T-helper 1 cell treated with Interleukin-12 subunit alpha and Interleukin-12 subunit beta and Interleukin-4 antibody, amounts not matched to agents 30 μg/mL and 1 μg/mL, for 36 hours (primary cell): ENCODE results near the gene PPP2R5B.

ENCODE experiments used
- H3K27ac Mint-ChIP-seq: one replicate; pipeline ENCODE4 v1.8.0; 2021; ENCODE audit warnings: mild to moderate bottlenecking, mixed read lengths
- H3K27me3 Mint-ChIP-seq: one replicate; pipeline ENCODE4 v1.8.0; 2021; ENCODE audit warnings: low read depth, mixed read lengths
- H3K36me3 Mint-ChIP-seq: one replicate; pipeline ENCODE4 v1.8.0; 2021; ENCODE audit warnings: low read depth, mixed read lengths
- H3K4me1 Mint-ChIP-seq: one replicate; pipeline ENCODE4 v1.8.0; 2021; ENCODE audit warnings: low read depth, mixed read lengths
- H3K4me3 Mint-ChIP-seq: one replicate; pipeline ENCODE4 v1.8.0; 2021; ENCODE audit warnings: mild to moderate bottlenecking, moderate library complexity, mixed read lengths
- H3K9me3 Mint-ChIP-seq: one replicate; pipeline ENCODE4 v1.8.0; 2021; ENCODE audit warnings: mixed read lengths

The PPP2R5B gene

DNA sequence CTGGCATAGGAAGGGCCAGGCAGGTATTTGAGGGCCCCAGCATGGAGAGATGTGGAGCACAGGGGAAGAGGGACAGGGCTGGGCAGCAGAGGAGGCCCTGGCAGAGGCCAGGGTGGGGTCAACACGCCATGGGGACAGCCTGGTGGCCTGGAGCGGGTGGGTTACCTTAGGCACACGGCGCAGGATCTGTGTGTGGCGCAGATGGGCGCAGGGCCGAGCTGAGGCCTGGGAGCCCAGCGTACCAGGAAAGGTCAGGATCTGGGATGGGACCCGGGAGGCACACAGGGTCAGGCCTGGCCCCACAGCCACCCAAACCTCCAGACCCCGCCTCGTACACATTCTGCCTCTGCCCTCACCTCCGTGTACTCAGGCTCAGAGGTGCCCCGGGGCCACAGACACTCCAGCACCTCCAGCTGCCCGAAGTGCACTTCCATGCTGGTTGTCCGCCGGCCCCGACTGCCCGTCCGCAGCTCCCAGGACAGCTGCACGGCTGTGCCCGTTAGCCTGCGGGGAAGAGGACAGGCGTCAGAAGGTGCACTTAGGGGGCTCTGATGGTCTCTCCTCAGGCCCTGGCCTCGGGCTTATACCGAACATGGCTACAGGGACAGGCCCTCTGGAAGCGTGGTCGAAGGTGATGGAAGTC lies 13.9 kb upstream of the PPP2R5B start:
- peaks cover 24% of the 10 kb centered on the region for H3K36me3 Mint-ChIP-seq
- no peak overlapping the region for H3K4me3 Mint-ChIP-seq
- H3K9me3 Mint-ChIP-seq = no peaks in the 10 kb centered on the region
- H3K27me3 Mint-ChIP-seq = no peaks in the 10 kb centered on the region
- H3K4me1 Mint-ChIP-seq = peaks cover 2% of the 10 kb centered on the region
- no peak overlapping the region for H3K27ac Mint-ChIP-seq

GRCh38 chr11:64911142-64911541 lies 13.3 kb upstream of the PPP2R5B start:
- no peaks in the 10 kb centered on the region for H3K9me3 Mint-ChIP-seq
- no peak overlapping the region for H3K4me3 Mint-ChIP-seq
- H3K4me1 Mint-ChIP-seq = peaks cover 6% of the 10 kb centered on the region
- H3K27ac Mint-ChIP-seq = no peak overlapping the region
- H3K27me3 Mint-ChIP-seq = no peaks in the 10 kb centered on the region
- H3K36me3 Mint-ChIP-seq = peaks cover 23% of the 10 kb centered on the region

DNA sequence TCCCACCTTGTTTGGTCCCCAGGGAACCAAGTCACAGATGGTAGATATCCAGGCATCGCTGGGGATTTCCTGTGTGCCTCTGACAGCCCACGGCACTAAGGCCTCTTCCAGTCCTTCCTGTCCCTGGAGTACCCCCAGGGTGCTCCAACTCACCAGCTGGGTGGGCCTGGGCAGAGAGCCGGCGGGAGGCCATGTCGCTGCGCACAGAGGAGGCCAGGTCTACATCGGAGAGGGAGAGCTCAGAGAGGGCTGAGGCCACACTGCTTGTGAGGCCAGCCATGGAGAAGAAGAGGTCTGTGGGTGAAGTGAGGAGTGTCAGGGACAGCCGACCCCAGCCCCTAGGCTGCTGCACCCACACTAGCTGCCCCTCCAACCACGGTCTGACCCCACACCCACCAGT lies 12.8 kb upstream of the PPP2R5B start:
- Mint-ChIP-seq H3K9me3 (no peaks in the 10 kb centered on the region), H3K27me3 (no peaks in the 10 kb centered on the region), H3K36me3 (peaks cover 23% of the 10 kb centered on the region), H3K27ac (no peak overlapping the region), H3K4me3 (no peak overlapping the region), H3K4me1 (peaks cover 11% of the 10 kb centered on the region)

GRCh38 chr11:64913171-64913727 lies 11.2 kb upstream of the PPP2R5B start:
- peaks cover 16% of the 10 kb centered on the region for H3K4me1 Mint-ChIP-seq
- no peaks in the 10 kb centered on the region for H3K27me3 Mint-ChIP-seq
- no peaks in the 10 kb centered on the region for H3K9me3 Mint-ChIP-seq
- H3K36me3 Mint-ChIP-seq = peaks cover 18% of the 10 kb centered on the region
- no peak overlapping the region for H3K27ac Mint-ChIP-seq
- H3K4me3 Mint-ChIP-seq = no peak overlapping the region

DNA sequence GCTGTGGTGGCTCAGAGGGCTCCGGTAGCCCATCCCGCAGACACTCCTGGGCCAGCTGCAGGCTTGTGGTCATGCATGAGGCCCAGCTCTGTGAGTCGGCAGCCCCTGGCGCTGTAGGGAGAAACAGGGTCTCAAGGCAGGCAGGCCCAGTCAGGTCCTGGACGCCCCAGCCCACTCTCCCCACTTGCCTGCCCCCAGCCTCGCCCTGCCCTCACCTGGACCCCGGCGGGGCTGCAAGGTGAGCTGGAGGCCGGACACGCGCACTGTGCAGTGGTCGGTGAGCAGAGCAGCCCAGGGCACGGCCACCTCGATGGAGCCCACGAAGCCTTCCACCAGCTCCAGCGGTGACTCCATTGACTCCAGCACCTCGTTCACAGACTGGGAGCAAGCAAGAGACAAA lies 10.4 kb upstream of the PPP2R5B start:
- Mint-ChIP-seq H3K27me3 (no peaks in the 10 kb centered on the region), H3K9me3 (no peaks in the 10 kb centered on the region), H3K4me1 (peaks cover 16% of the 10 kb centered on the region), H3K36me3 (peaks cover 16% of the 10 kb centered on the region), H3K4me3 (peak overlapping the region; percentile 56), H3K27ac (no peak overlapping the region)

DNA sequence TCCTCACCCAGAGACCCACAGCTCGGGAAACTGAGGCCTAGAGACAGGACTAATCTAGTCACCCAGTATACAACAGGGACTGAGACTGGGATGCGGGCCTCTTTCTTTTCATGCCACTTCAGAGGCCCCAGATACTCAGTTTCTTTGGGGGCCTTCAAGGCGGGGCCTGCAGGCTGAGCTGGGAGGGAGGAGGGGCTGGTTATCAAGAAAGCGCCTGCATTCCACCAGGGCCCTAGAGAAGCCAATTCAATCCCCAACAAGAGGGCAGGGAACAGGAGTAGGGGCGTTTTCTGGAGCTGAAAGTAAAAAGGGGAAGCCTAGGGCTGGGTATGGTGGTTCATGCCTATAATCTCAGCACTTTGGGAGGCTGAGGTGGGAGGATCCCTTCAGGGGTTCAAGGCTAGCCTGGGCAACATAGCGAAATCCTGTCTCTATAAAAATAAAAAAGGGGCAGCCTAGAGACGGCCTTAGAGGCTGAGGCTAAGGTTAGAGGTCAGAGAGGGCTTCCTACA lies 9.1 kb upstream of the PPP2R5B start:
- H3K27ac Mint-ChIP-seq = peak overlapping the region; percentile 36
- H3K36me3 Mint-ChIP-seq = peaks cover 13% of the 10 kb centered on the region
- H3K4me1 Mint-ChIP-seq = peaks cover 16% of the 10 kb centered on the region
- H3K27me3 Mint-ChIP-seq = no peaks in the 10 kb centered on the region
- H3K4me3 Mint-ChIP-seq = peak overlapping the region; percentile 92
- H3K9me3 Mint-ChIP-seq = no peaks in the 10 kb centered on the region

DNA sequence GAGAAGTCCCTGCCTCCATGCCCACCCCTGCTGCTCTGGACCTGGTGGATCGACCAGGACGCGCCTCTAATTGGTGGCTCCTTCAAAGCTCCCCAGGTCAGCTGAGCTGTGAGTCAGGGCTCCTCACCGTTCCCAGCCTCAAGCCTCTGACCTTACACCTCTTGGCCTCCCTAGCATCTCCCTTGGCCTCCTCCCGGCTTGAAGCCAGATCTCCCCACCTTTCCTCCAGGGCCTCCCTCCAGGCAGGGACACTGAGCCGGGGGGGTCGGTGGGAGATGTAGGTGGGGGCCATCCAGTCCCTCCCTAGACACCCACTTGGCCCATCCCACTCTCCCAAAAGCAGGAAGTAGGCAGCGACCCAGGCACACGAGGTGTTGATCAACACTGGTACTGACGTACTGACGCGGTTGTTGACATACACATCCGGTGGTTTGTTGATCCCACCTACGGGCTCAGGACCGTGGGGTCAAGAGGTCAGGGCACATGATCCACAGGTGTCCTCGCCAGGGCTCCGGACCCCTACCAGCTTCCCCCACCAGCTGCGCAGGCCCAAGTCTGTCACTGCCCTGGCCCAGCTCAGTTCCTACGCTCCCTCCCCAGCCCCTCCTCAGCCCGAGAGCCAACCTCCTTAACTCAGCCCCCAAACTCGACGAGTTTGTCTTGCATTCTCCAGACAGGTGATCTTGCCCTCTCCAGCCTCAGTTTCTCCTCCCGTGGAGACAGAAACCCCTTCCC lies 8.3 kb upstream of the PPP2R5B start:
- Mint-ChIP-seq H3K36me3 (peaks cover 8% of the 10 kb centered on the region), H3K27ac (peak overlapping the region; percentile 95), H3K4me1 (peaks cover 16% of the 10 kb centered on the region), H3K27me3 (no peaks in the 10 kb centered on the region), H3K4me3 (peak overlapping the region; percentile 92), H3K9me3 (no peaks in the 10 kb centered on the region)

GRCh38 chr11:64916775-64917662 lies 7.5 kb upstream of the PPP2R5B start, which contains the start of gene ATG2A:
ATG2A (minus strand) TSS chr11:64917209; CDS start chr11:64917135, 74 bp downstream.
- peak within 1 kb of the TSS; percentile 95 for H3K27ac Mint-ChIP-seq
- H3K4me1 Mint-ChIP-seq = peaks cover 16% of the 10 kb centered on the region
- no peaks in the 10 kb centered on the region for H3K9me3 Mint-ChIP-seq
- peaks cover 2% of the 10 kb centered on the region for H3K36me3 Mint-ChIP-seq
- H3K4me3 Mint-ChIP-seq = peak within 1 kb of the TSS; percentile 92
- H3K27me3 Mint-ChIP-seq = no peaks in the 10 kb centered on the region

DNA sequence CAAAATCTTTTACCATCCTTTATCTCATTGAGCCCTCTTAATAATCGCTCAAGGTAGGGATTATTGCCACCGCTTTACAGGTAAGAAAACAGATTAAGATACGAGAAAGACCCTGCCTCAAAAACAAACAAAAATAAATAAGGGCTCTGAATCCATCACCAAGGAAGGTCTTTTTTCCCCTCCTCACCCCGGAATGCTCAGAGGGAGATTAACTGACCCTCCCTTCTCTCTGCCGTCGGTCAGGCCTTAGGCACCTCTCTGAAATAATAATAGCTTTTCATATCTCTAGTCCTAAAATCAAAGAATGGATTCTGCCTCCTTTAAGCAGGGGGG lies 6.9 kb upstream of the PPP2R5B start:
- H3K9me3 Mint-ChIP-seq = no peaks in the 10 kb centered on the region

GRCh38 chr11:64918017-64918416 lies 6.5 kb upstream of the PPP2R5B start:
- H3K27ac Mint-ChIP-seq = peak overlapping the region; percentile 95
- no peaks in the 10 kb centered on the region for H3K9me3 Mint-ChIP-seq
- H3K27me3 Mint-ChIP-seq = no peaks in the 10 kb centered on the region
- H3K4me1 Mint-ChIP-seq = peaks cover 16% of the 10 kb centered on the region
- peaks cover 2% of the 10 kb centered on the region for H3K36me3 Mint-ChIP-seq
- H3K4me3 Mint-ChIP-seq = peak overlapping the region; percentile 92

More for the DNA sequence above, 6.9 kb upstream of the PPP2R5B start:
- peak overlapping the region; percentile 92 for H3K4me3 Mint-ChIP-seq
- H3K27me3 Mint-ChIP-seq = no peaks in the 10 kb centered on the region
- H3K4me1 Mint-ChIP-seq = peaks cover 16% of the 10 kb centered on the region
- H3K27ac Mint-ChIP-seq = peak overlapping the region; percentile 95
- peaks cover 2% of the 10 kb centered on the region for H3K36me3 Mint-ChIP-seq

- H3K36me3 Mint-ChIP-seq = peaks cover under 1% of the 10 kb centered on the region
- H3K4me1 Mint-ChIP-seq = peaks cover 20% of the 10 kb centered on the region
- H3K27me3 Mint-ChIP-seq = no peaks in the 10 kb centered on the region
- H3K9me3 Mint-ChIP-seq = no peaks in the 10 kb centered on the region
- no peak overlapping the region for H3K4me3 Mint-ChIP-seq
- no peak overlapping the region for H3K27ac Mint-ChIP-seq
These were observed 4.9 kb upstream of the PPP2R5B start for GRCh38 chr11:64919627-64920026.

- H3K27ac Mint-ChIP-seq = no peak overlapping the region
These were observed 4.4 kb upstream of the PPP2R5B start for GRCh38 chr11:64920124-64920523.

DNA sequence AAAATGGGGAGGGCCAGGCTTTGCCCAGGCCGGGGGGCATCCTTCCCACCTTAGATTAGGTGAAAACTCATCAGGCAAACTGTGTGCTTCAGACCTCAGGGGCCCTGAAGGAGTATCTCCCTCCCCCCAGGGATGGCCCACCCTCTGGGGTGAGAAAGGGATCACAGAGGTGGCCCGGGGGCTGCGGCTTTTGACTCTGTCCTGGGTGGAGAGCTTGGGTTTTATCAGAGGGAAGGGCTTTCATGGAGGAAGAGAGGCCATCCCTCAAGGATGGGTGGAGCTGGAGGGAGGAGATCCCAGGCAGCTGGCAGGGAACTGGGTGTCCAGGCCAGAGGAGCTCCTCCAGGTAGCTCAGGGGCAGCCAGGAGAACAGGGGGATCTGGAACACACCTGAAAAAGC lies 3.1 kb upstream of the PPP2R5B start:
- Mint-ChIP-seq H3K9me3 (no peaks in the 10 kb centered on the region), H3K4me1 (peaks cover 21% of the 10 kb centered on the region), H3K27ac (no peak overlapping the region), H3K4me3 (no peak overlapping the region), H3K27me3 (no peaks in the 10 kb centered on the region), H3K36me3 (no peaks in the 10 kb centered on the region)

More at GRCh38 chr11:64920124-64920523, 4.4 kb upstream of the PPP2R5B start:
- H3K9me3 Mint-ChIP-seq = no peaks in the 10 kb centered on the region
- no peaks in the 10 kb centered on the region for H3K36me3 Mint-ChIP-seq
- H3K4me1 Mint-ChIP-seq = peaks cover 23% of the 10 kb centered on the region
- no peak overlapping the region for H3K4me3 Mint-ChIP-seq
- H3K27me3 Mint-ChIP-seq = no peaks in the 10 kb centered on the region

DNA sequence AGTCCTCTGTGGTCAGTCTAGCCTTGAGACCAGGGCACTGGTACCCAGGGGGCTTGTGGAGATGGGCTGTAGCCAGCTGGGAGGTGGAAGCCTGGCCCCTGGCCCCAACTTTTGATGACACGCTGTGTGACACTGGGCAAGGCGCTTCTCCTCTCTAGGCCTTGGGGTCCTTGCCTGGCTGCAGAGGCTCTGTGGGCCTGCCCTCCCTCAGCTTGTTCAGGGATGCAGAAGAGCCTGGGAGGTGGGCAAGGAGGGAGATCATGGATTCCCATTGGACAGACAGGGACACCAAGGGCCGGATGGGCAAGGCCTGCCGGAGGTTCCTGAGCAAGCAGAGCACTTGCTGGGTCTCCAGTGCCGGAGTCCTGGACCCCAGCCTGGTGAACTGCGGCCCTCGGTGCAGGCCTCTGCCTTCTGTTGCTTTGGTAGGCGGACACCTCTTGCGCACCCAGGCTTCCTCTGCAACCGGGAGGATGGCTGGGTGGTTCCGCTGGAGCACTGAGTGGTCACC lies 1.3 kb upstream of the PPP2R5B start:
- Mint-ChIP-seq H3K4me1 (peaks cover 17% of the 10 kb centered on the region), H3K4me3 (no peak overlapping the region), H3K36me3 (peaks cover 6% of the 10 kb centered on the region), H3K9me3 (no peaks in the 10 kb centered on the region), H3K27ac (peak overlapping the region; percentile 100), H3K27me3 (no peaks in the 10 kb centered on the region)
